ENCODE results near the gene SMIM44.

- no peak for TF ChIP-seq CTCF (IDR thresholded peaks at IDR 0.05)
- no peak for TF ChIP-seq EP300 (IDR thresholded peaks at IDR 0.05)
- TF ChIP-seq POLR2A (IDR thresholded peaks at IDR 0.05): no peak
- no peak for TF ChIP-seq POLR2AphosphoS5 (IDR thresholded peaks at IDR 0.05)
These were observed 41.7 kb upstream of the SMIM44 start for GRCh38 chr19:3524904-3525451.
